ENCODE results near the gene KDM2B.

GRCh38 chr12:121397521-121397920 is 183.3 kb downstream of the KDM2B start:
- TF ChIP-seq CTCF (IDR thresholded peaks at IDR 0.05) (no peak), POLR2A (IDR thresholded peaks at IDR 0.05; ENCODE audit: low read depth) (no peak), POLR2AphosphoS5 (IDR thresholded peaks at IDR 0.05) (no peak), EP300 (IDR thresholded peaks at IDR 0.05) (no peak)

Measured in esophagus muscularis mucosa (tissue), 4 donors.